GM13977 (cell line): ENCODE results near the gene SMIM41.

ENCODE experiments used
- DNase-seq: peaks from one replicate; pipeline ENCODE4 v3.0.0; 2012; ENCODE audit warnings: low spot score
- in situ Hi-C: fragments of 300-500 bp; cut with MboI; formaldehyde crosslinking; loops from one replicate; pipeline ENCODE4 v1.12.0; 2022; ENCODE audit warnings: low sequenced_read_pairs, low pct_unique_long_range_greater_than_20kb, mixed read lengths, inconsistent platforms; ENCODE audit not compliant: unreplicated experiment
- TF ChIP-seq, protein P1 (sequence below): IDR thresholded peaks from 2 replicates; pipeline ENCODE4 v1.5.1; 2012; ENCODE audit warnings: mild to moderate bottlenecking, control low read depth; ENCODE audit not compliant: insufficient read depth; ENCODE audit errors: extremely low read depth, missing control alignments

Gene SMIM41

DNA sequence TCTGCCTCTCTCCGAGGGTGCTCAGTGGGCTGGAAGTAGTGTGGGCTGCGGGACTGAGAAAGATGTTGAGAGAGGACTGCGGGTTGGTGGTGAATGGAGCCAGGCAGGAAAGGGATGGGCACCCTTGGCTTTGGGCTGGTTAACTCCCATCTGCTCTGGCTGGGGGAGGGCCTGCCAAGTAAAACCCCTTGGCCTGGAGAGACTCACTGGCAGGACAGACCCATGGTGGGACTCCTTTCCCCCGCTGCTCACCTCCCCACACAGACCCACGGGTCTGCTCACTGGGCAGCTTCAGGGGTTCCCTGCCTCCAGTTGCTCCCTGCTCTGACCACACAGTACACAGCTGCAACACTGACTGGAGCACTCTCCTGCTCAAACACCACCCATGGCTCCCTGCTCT, 58.2 kb downstream of the SMIM41 start:
- in situ Hi-C loops = no loop called here
- TF ChIP-seq, protein P1, sequence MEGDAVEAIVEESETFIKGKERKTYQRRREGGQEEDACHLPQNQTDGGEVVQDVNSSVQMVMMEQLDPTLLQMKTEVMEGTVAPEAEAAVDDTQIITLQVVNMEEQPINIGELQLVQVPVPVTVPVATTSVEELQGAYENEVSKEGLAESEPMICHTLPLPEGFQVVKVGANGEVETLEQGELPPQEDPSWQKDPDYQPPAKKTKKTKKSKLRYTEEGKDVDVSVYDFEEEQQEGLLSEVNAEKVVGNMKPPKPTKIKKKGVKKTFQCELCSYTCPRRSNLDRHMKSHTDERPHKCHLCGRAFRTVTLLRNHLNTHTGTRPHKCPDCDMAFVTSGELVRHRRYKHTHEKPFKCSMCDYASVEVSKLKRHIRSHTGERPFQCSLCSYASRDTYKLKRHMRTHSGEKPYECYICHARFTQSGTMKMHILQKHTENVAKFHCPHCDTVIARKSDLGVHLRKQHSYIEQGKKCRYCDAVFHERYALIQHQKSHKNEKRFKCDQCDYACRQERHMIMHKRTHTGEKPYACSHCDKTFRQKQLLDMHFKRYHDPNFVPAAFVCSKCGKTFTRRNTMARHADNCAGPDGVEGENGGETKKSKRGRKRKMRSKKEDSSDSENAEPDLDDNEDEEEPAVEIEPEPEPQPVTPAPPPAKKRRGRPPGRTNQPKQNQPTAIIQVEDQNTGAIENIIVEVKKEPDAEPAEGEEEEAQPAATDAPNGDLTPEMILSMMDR = no peak
- no peak for DNase-seq

DNA sequence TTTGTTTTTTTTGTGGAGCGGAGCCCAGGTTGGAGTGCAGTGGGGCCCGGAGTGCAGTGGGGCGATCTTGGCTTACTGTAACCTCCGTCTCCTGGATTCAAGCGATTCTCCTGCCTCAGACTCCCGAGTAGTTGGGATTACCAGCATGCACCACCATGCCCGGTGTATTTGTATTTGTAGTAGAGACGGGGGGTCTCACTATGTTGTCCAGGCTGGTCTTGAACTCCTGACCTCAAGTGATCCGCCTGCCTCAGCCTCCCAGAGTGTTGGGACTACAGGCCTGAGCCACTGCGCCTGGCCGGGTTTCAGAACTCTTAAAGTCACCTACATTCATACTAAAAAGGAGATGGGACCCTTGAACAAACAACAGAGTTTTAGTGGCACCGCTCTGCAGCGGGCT, 59.6 kb downstream of the SMIM41 start:
- TF ChIP-seq, protein P1 = no peak
- in situ Hi-C loops = no loop called here
- no peak for DNase-seq

DNA sequence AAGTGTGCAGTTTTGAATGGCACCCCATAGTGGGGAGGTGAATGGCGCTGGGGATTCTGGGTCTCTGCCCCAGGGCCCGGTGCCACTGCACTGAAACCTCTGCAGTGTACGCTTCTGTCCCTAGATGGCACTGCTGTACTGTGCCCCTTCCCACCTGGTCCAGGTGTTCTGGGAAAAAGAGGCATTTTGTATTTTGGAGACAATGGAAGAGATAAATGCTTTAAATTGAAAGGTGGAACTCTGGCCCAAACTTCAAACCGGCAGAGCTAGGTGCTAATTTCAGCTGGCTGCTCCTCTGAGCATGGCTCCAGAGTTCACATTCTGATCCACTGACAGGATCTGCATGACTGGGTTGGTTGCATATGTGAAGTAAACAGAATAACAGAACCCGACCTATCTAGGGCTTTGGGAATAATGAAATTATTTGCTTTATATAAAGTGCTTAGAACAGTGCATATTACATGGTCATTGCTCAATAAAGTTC, 60.1 kb downstream of the SMIM41 start:
- in situ Hi-C loops = no loop called here
- TF ChIP-seq, protein P1 = peak; percentile 61
- DNase-seq = peak; percentile 72

DNA sequence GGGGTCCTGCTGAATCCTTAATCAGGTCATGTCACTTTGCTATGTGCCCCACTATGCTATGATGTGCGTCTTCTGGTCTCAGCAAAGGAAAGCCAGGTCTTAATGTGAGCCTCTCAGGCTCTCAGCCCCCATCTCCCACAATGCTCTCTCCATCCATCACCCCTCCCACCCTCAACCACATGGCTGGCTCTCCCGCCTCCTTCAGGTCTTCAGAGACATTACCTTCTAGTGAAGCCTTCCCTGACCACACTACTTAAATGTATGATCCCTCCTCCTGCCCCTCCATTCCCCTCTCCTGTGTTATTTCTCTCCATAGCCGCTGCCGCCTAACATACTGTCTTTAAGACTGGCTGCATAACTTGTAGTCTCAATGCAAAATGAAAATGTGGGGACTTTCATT, 61.8 kb downstream of the SMIM41 start:
- TF ChIP-seq, protein P1 = no peak
- DNase-seq = no peak
- in situ Hi-C loops = no loop called here

DNA sequence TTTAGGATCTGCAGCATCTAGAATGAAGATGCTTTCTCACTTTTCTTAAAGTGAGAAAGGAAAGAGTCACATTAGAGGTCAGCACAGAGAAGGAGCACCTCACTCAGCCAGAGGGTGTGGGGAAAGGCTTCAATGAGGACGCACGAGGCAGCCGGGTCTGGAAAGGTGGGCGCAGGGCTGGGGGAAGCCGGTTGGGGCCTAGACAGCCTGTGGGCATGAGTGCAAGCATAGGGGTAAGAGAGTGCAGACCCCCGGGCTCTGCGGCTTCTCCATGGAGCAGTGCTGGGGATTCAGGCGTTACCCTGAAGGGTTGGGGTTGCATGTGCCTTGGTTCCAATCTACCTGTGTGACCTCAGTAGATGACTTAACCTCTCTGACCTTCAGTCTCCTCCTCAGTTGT, 62.4 kb downstream of the SMIM41 start:
- no peak for DNase-seq
- TF ChIP-seq, protein P1 = no peak
- in situ Hi-C loops = no loop called here

DNA sequence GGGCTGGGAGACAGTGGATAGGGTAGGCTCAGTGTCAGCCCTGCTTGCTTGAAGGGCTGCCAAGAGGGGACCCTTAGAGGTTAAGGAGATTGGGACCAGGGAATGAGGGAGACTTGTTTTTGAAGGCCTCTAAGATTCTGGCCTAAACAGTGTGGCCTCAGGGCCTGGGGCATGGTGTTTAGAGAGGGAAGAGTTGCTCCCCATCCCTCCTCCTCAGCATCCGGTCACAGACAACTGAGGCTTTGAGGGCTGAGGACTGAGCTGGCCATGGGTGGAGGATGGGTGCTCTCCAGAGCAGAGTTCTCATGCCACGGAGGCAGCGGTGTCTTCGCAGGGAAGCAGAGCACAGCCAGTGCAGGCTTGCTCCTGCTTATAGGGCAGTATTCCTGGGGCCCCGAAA, 62.9 kb downstream of the SMIM41 start:
- TF ChIP-seq, protein P1 = no peak
- in situ Hi-C loops = no loop called here
- no peak for DNase-seq
